HG02840 (cell line): ENCODE measurements around the gene OXER1.
"Not testable (repeated sequence)": the region's sequence is repeated elsewhere in the genome, so short reads cannot be mapped to it uniquely, and the experiment has no call there.

ENCODE experiments used
- ATAC-seq: cut with Tn5 transposase; IDR thresholded peaks from one replicate; pipeline ENCODE4 v1.9.1; 2021; ENCODE audit warnings: mild to moderate bottlenecking, moderate library complexity, moderate number of reproducible peaks; ENCODE audit not compliant: unreplicated experiment, low FRiP score

OXER1 gene

GRCh38 chr2:42754021-42754775 is 9.7 kb downstream of the OXER1 start:
- ATAC-seq, result peak; percentile 61

- ATAC-seq, result no peak
Measured at GRCh38 chr2:42752816-42753813, 10.8 kb downstream of the OXER1 start.

GRCh38 chr2:42752314-42752713 is 11.6 kb downstream of the OXER1 start:
- peak; percentile 58 for ATAC-seq

- ATAC-seq, result no peak
Measured at GRCh38 chr2:42748840-42749239, 15.1 kb downstream of the OXER1 start.

- no peak for ATAC-seq
Measured at GRCh38 chr2:42747422-42747821, 16.5 kb downstream of the OXER1 start.

GRCh38 chr2:42744545-42745082 is 19.3 kb downstream of the OXER1 start:
- no peak for ATAC-seq

- no peak for ATAC-seq
Measured at GRCh38 chr2:42743659-42743990, 20.3 kb downstream of the OXER1 start.

GRCh38 chr2:42742740-42743658 is 20.9 kb downstream of the OXER1 start:
- ATAC-seq, result no peak

- ATAC-seq, result no peak
Measured at GRCh38 chr2:42741140-42741539, 22.8 kb downstream of the OXER1 start.

GRCh38 chr2:42736598-42737322 is 27.2 kb downstream of the OXER1 start:
- no peak for ATAC-seq

GRCh38 chr2:42733852-42734251 is 30.1 kb downstream of the OXER1 start:
- ATAC-seq, result no peak

- not testable (repeated sequence) for ATAC-seq
Measured at GRCh38 chr2:42731316-42731715, 32.6 kb downstream of the OXER1 start.

GRCh38 chr2:42726680-42727079 is 37.3 kb downstream of the OXER1 start:
- no peak for ATAC-seq

- ATAC-seq, result no peak
Measured at GRCh38 chr2:42725657-42726056, 38.3 kb downstream of the OXER1 start.

- ATAC-seq, result no peak
Measured at GRCh38 chr2:42724886-42725285, 39.0 kb downstream of the OXER1 start.

GRCh38 chr2:42723465-42723864 is 40.5 kb downstream of the OXER1 start:
- no peak for ATAC-seq

- ATAC-seq, result peak; percentile 97
Measured at GRCh38 chr2:42722320-42723190, 41.4 kb downstream of the OXER1 start.

- peak; percentile 7 for ATAC-seq
Measured at GRCh38 chr2:42721898-42722297, 42.0 kb downstream of the OXER1 start.

GRCh38 chr2:42714686-42715085 is 49.2 kb downstream of the OXER1 start:
- no peak for ATAC-seq
